Spleen (tissue), 11 donors: ENCODE results near the gene R3HCC1L. TPM values are rescaled to one million over a fixed set of nuclear protein-coding genes. Genes with fewer than 3 reads are reported as not detected.
A peak's percentile ranks its signal among the peaks of the same experiment; 100 is the strongest.

Experiments
- DNase-seq: peaks from one replicate; pipeline ENCODE4 v3.0.0-alpha.2; 2020
- H3K27ac ChIP-seq, 8 donors: fragments of 200-600 bp; sonication (generic) in 7 of 8; 1 replicate in 4 of 8; 2 replicates in 4 of 8; pipeline versions ENCODE4 v1.5.0 to v1.8.0; 2016 to 2021; ENCODE audit warnings: inconsistent platforms in 4 of 8, mild to moderate bottlenecking in 4 of 8, moderate library complexity in 1 of 8
- H3K27me3 ChIP-seq, 7 donors: fragments of 200-600 bp; sonication (generic) in 6 of 7; replicated peaks in 1 of 7; 1 replicate in 4 of 7; 2 replicates in 3 of 7; pipeline versions ENCODE4 v1.5.0 to v1.8.0; 2016 to 2021; ENCODE audit warnings: inconsistent platforms in 3 of 7, mild to moderate bottlenecking in 1 of 7
- H3K36me3 ChIP-seq, 6 donors: fragments of 200-600 bp; sonication (generic) in 5 of 6; 1 replicate in 4 of 6; 2 replicates in 2 of 6; pipeline versions ENCODE4 v1.5.0 to v1.8.0; 2016 to 2021; ENCODE audit warnings: inconsistent platforms in 2 of 6
- H3K4me1 ChIP-seq, 6 donors: fragments of 200-600 bp; sonication (generic) in 5 of 6; 1 replicate in 3 of 6; 2 replicates in 3 of 6; pipeline versions ENCODE4 v1.5.0 to v1.8.0; 2016 to 2021; ENCODE audit warnings: inconsistent platforms in 3 of 6
- H3K4me3 ChIP-seq, 8 donors: fragments of 200-600 bp; sonication (generic) in 7 of 8; 1 replicate in 4 of 8; 2 replicates in 4 of 8; pipeline versions ENCODE4 v1.5.0 to v1.8.0; 2016 to 2021; ENCODE audit warnings: inconsistent platforms in 4 of 8, mild to moderate bottlenecking in 4 of 8, moderate library complexity in 2 of 8
- H3K9me3 ChIP-seq, 8 donors: fragments of 200-600 bp; sonication (generic) in 7 of 8; 1 replicate in 4 of 8; 2 replicates in 4 of 8; pipeline versions ENCODE4 v1.5.0 to v1.8.0; 2016 to 2021; ENCODE audit warnings: inconsistent platforms in 4 of 8
- CTCF ChIP-seq, 11 experiments: fragments of 200-600 bp in 7 of 11; fragments of 450-650 bp in 4 of 11; sonication (generic) in 4 of 11; IDR thresholded peaks in 8 of 11; conservative IDR thresholded peaks in 3 of 11; 1 replicate in 7 of 11; 2 replicates in 4 of 11; pipeline versions ENCODE4 v1.4.0 to v1.8.0; 2016 to 2021; ENCODE audit warnings: antibody characterized with exemption in 11 of 11, inconsistent platforms in 4 of 11, mild to moderate bottlenecking in 1 of 11
- POLR2A ChIP-seq, 3 donors: fragments of 450-650 bp; IDR thresholded peaks; one replicate each; pipeline ENCODE4 v1.5.1; 2017; ENCODE audit warnings: antibody characterized with exemption in 3 of 3, mild to moderate bottlenecking in 1 of 3
- POLR2AphosphoS5 ChIP-seq, 3 donors: sonication (generic); formaldehyde crosslinking; IDR thresholded peaks; one replicate each; pipeline ENCODE4 v1.5.1; 2017; ENCODE audit warnings: antibody characterized with exemption in 3 of 3
- WGBS, 5 donors: extraction: QIAGEN DNeasy Blood & Tissue Kit in 3 of 5; methylation state at CpG; one replicate each; pipeline versions ENCODE4 v1.1.5 to v1.1.7; 2013 to 2018; 5-methylcytosine and 5-hydroxymethylcytosine counted together
- intact Hi-C: fragments of 100-400 bp; cut with DNase I; formaldehyde crosslinking; loops from one replicate; pipeline ENCODE4 v1.15.0; 2023; ENCODE audit warnings: low total_unique reads
- polyA plus RNA-seq, 3 donors: library from polyadenylated mRNA; stranded (reverse); fragments of 200-250 nt; gene quantifications; one replicate each; pipeline ENCODE4 v1.2.1, GENCODE V29; 2013
- total RNA-seq, 7 donors: library from RNA; depleted of rRNA in 3 of 7; stranded (reverse); fragments of >200 nt in 3 of 7; fragmentation: NEBNext Ultra II Directional in 4 of 7; extraction: Animal tissue kit (Norgen Biotek cat#: 25700) in 4 of 7; gene quantifications; one replicate each; pipeline versions ENCODE4 v1.1.0 to v1.2.1, GENCODE V29; 2016 to 2021
- donor health status: healthy with polysubstance abuse.
- donor health status: DM: no; HTN: no; CAD: no; lungs with moderate emphysema.
- donor health status: DM: no; HTN: no; CAD: no.
- donor health status: Bipolar disorder and iron deficiency.
- donor health status: healthy.
- donor health status: DM: no; HTN: no; CAD: no.
- donor health status: DM: yes; HTN: yes; CAD: no.

R3HCC1L gene
- total and polyA plus RNA-seq, 10 donors = 9.0 to 21.2 (median 18.5) TPM

GRCh38 chr10:98270073-98270740 is 135.8 kb downstream of the R3HCC1L start:
- Histone ChIP-seq H3K36me3 (no peaks in the 10 kb centered on the region), H3K4me1 (peaks cover 0 to 34% (median 12%) of the 10 kb centered on the region in 6 donors), H3K9me3 (no peaks in the 10 kb centered on the region), H3K27me3 (peaks cover 0 to 44% (median 7%) of the 10 kb centered on the region in 7 donors), H3K27ac (peak overlapping the region in 4 of 8 donors; percentile 38 to 64 (median 48)), H3K4me3 (no peak overlapping the region)
- no peak for DNase-seq
- 57 to 74% (median 60%) methylated on average over 10 of the region's 10 CpGs for WGBS, 5 donors
- intact Hi-C loops = no loop called here
- TF ChIP-seq POLR2A (IDR thresholded peaks at IDR 0.05) = no peak
- TF ChIP-seq POLR2AphosphoS5 (IDR thresholded peaks at IDR 0.05) = no peak
- no peak for TF ChIP-seq CTCF (IDR thresholded peaks at IDR 0.05 in 8 of 11, conservative IDR thresholded peaks at IDR 0.05 in 3 of 11)

GRCh38 chr10:98270786-98271185 is 136.3 kb downstream of the R3HCC1L start:
- TF ChIP-seq CTCF (IDR thresholded peaks at IDR 0.05 in 8 of 11, conservative IDR thresholded peaks at IDR 0.05 in 3 of 11) (no peak), POLR2A (IDR thresholded peaks at IDR 0.05) (no peak), POLR2AphosphoS5 (IDR thresholded peaks at IDR 0.05) (no peak)
- Histone ChIP-seq H3K36me3 (no peaks in the 10 kb centered on the region), H3K4me3 (no peak overlapping the region), H3K27ac (no peak overlapping the region), H3K9me3 (no peaks in the 10 kb centered on the region), H3K27me3 (peaks cover 0 to 44% (median 7%) of the 10 kb centered on the region in 7 donors), H3K4me1 (peaks cover 0 to 34% (median 12%) of the 10 kb centered on the region in 6 donors)
- 82 to 100% (median 86%) methylated on average over 2 of the region's 2 CpGs for WGBS, 5 donors
- intact Hi-C loops = no loop called here
- no peak for DNase-seq

- no peak overlapping the region for H3K27ac ChIP-seq
- no peak for DNase-seq
- H3K9me3 ChIP-seq = no peaks in the 10 kb centered on the region
- TF ChIP-seq POLR2AphosphoS5 (IDR thresholded peaks at IDR 0.05) (no peak), POLR2A (IDR thresholded peaks at IDR 0.05) (no peak), CTCF (IDR thresholded peaks at IDR 0.05 in 8 of 11, conservative IDR thresholded peaks at IDR 0.05 in 3 of 11) (no peak)
- peaks cover 0 to 29% (median 7%) of the 10 kb centered on the region in 7 donors for H3K27me3 ChIP-seq
- H3K36me3 ChIP-seq = no peaks in the 10 kb centered on the region
- intact Hi-C loops = no loop called here
- peaks cover 0 to 28% (median 12%) of the 10 kb centered on the region in 6 donors for H3K4me1 ChIP-seq
- 64 to 90% (median 85%) methylated on average over 6 to 8 of the region's 8 CpGs for WGBS, 5 donors
- H3K4me3 ChIP-seq = no peak overlapping the region
These were observed 137.8 kb downstream of the R3HCC1L start for GRCh38 chr10:98272245-98272644.

- H3K27ac ChIP-seq = no peak overlapping the region
- H3K4me1 ChIP-seq = peaks cover 0 to 24% (median 10%) of the 10 kb centered on the region in 6 donors
- H3K4me3 ChIP-seq = no peak overlapping the region
- DNase-seq = no peak
- no peaks in the 10 kb centered on the region for H3K9me3 ChIP-seq
- H3K36me3 ChIP-seq = no peaks in the 10 kb centered on the region
- peaks cover 0 to 25% (median 6%) of the 10 kb centered on the region in 7 donors for H3K27me3 ChIP-seq
- WGBS, 5 donors = 82 to 89% (median 83%) methylated on average over 10 of the region's 10 CpGs
- no peak for TF ChIP-seq CTCF (IDR thresholded peaks at IDR 0.05 in 8 of 11, conservative IDR thresholded peaks at IDR 0.05 in 3 of 11)
- no peak for TF ChIP-seq POLR2AphosphoS5 (IDR thresholded peaks at IDR 0.05)
- no peak for TF ChIP-seq POLR2A (IDR thresholded peaks at IDR 0.05)
- intact Hi-C loops = no loop called here
These were observed 138.2 kb downstream of the R3HCC1L start for GRCh38 chr10:98272656-98273055.
